Stomach (tissue), 4 donors: Measurements from ENCODE around the gene WSCD1.

Source experiments
- POLR2A ChIP-seq, 4 donors: fragments of 450-650 bp; IDR thresholded peaks; one replicate each; pipeline ENCODE4 v1.6.1; 2016; ENCODE audit warnings: antibody characterized with exemption in 4 of 4, control low read depth in 2 of 4, mild to moderate bottlenecking in 1 of 4, moderate library complexity in 1 of 4
- TF ChIP-seq, protein P1 (sequence below), 7 experiments: fragments of 450-650 bp in 4 of 7; fragments of 200-600 bp in 3 of 7; sonication (generic) in 3 of 7; IDR thresholded peaks; one replicate each; pipeline ENCODE4 v1.5.1; 2016 to 2019; ENCODE audit warnings: antibody characterized with exemption in 7 of 7, control low read depth in 2 of 7, mild to moderate bottlenecking in 1 of 7

DNA sequence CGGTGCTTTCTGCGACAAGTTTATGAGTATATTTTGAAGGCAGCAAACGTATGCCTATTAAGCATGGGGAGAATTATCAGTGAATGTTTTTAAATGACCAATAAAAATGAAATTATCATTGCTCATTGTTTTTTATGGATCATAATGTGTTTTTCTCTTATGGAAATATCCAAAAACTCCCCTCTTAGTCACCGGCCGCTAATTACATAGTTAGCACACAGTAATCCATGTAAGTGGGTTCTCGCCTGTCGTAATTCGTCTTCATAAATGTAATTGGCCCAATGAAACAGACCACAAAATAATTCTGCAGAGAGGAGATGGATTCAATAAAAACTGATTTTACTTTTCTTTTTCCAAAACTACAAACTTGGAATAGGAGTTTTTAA is 69.3 kb downstream of the WSCD1 start:
- TF ChIP-seq, protein P1, sequence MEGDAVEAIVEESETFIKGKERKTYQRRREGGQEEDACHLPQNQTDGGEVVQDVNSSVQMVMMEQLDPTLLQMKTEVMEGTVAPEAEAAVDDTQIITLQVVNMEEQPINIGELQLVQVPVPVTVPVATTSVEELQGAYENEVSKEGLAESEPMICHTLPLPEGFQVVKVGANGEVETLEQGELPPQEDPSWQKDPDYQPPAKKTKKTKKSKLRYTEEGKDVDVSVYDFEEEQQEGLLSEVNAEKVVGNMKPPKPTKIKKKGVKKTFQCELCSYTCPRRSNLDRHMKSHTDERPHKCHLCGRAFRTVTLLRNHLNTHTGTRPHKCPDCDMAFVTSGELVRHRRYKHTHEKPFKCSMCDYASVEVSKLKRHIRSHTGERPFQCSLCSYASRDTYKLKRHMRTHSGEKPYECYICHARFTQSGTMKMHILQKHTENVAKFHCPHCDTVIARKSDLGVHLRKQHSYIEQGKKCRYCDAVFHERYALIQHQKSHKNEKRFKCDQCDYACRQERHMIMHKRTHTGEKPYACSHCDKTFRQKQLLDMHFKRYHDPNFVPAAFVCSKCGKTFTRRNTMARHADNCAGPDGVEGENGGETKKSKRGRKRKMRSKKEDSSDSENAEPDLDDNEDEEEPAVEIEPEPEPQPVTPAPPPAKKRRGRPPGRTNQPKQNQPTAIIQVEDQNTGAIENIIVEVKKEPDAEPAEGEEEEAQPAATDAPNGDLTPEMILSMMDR (IDR thresholded peaks at IDR 0.05): no peak
- no peak for TF ChIP-seq POLR2A (IDR thresholded peaks at IDR 0.05)
